VCaP (cell line): Measurements from ENCODE around the gene UBAC2.

ENCODE experiments used
- H3K27ac ChIP-seq: fragments of 450-650 bp; 2 replicates; pipeline ENCODE4 v1.5.1; 2017
- TF ChIP-seq, protein P1 (sequence below): fragments of 450-650 bp; conservative IDR thresholded peaks from 2 replicates; pipeline ENCODE4 v1.5.1; 2017; ENCODE audit warnings: mild to moderate bottlenecking, moderate library complexity

Gene UBAC2

DNA sequence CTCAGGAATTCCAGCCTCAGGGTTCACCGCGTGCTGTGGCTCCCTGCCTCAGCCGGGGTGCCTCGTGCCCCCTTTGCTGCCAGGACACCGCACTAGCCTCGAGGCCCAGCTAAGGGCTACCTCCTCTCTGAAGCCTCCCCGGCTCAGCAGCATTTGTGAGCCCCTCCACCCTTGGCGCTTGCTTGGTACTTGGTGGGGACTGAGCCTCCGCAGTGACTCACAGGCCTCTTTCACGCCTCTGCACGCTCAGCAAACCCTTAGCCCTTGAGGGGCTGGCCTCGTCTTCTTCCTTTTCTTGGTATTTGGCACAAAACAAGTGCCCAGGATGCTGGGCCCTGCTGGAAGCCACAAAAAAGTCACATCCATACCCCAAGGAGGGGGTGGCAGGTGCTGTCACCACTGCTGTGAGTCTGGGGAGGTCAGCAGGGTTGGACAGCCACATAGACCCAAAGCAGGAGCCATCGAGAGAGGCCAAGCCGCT lies 215.2 kb downstream of the UBAC2 start:
- TF ChIP-seq, protein P1, sequence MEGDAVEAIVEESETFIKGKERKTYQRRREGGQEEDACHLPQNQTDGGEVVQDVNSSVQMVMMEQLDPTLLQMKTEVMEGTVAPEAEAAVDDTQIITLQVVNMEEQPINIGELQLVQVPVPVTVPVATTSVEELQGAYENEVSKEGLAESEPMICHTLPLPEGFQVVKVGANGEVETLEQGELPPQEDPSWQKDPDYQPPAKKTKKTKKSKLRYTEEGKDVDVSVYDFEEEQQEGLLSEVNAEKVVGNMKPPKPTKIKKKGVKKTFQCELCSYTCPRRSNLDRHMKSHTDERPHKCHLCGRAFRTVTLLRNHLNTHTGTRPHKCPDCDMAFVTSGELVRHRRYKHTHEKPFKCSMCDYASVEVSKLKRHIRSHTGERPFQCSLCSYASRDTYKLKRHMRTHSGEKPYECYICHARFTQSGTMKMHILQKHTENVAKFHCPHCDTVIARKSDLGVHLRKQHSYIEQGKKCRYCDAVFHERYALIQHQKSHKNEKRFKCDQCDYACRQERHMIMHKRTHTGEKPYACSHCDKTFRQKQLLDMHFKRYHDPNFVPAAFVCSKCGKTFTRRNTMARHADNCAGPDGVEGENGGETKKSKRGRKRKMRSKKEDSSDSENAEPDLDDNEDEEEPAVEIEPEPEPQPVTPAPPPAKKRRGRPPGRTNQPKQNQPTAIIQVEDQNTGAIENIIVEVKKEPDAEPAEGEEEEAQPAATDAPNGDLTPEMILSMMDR: no peak
- no peak overlapping the region for H3K27ac ChIP-seq

DNA sequence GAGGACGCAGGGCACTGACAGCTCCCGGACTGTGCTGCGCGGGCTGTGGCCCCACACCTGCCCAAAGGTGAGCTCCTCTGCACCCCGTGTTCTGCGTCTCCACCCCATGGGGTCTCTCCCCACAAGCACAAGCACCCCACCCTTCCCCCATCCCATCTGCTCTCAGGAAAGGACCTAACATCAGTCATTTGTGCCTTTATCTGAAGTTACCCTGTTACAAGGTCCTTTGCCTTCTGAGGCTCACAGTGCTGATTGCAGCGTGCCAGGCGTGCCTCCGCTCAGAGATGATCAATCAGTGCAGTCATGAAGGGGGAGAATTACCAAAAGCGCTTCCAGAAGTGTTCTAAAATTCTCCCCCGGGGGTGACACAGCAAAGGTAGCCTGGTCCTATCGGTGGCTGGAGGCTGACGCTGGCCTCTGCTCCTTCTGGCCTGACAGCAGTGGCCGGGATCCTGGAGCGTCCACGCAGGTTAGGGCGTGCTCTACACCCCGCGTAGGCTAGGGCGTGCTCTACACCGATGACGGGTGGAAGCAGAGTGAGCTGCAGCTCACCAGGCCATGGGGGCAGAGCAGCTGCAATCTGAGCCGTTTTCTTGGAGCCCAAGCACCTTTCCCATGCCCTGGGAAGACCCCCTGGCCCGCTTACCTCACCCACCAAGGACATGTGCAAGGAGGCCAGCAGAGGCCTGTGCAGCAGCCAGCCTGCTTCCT lies 215.9 kb downstream of the UBAC2 start:
- H3K27ac ChIP-seq: no peak overlapping the region
- TF ChIP-seq, protein P1: no peak

DNA sequence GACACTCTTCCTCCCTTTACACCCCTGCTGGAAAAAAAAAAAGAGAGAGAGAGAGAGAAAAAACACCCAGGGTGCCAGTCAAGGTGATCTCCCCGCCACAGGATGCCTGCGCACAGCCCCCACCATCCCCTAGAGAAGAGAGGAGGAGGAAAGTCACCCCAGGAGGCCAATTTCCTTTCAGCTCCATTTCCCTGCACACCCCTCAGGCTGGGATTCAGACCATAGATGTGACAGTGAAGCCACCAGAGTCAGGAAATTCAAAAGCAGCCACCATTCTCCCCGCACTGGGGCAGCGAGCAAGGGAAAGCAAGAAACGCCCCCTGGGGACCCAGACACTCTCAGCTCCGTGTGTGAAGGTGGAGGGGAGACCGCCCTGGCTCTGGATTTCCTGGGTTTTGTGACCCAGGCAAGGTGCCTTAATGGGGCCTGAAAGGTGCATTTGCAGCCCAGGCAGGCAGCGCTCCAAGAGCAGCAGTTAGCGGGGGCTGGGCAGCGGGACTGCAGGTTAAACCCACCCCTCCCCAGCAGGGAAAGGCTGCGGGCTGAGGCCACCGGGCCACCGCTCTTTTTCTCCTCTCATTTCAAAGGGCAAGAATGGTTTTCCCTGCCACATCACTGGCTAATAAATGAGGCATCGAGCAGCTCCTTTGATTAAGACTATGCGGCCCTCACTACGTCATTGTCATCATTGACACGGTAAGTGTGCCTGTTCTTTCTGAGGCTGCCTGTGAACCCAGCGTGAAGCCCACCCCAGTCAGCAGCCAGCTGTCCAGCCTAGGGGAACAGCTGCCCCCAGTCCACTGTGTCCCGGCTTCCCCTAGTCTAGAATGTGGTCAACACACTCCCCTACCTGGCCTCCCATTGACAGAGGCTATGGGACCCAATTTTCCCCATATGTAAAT lies 216.8 kb downstream of the UBAC2 start:
- no peak overlapping the region for H3K27ac ChIP-seq
- TF ChIP-seq, protein P1: no peak

DNA sequence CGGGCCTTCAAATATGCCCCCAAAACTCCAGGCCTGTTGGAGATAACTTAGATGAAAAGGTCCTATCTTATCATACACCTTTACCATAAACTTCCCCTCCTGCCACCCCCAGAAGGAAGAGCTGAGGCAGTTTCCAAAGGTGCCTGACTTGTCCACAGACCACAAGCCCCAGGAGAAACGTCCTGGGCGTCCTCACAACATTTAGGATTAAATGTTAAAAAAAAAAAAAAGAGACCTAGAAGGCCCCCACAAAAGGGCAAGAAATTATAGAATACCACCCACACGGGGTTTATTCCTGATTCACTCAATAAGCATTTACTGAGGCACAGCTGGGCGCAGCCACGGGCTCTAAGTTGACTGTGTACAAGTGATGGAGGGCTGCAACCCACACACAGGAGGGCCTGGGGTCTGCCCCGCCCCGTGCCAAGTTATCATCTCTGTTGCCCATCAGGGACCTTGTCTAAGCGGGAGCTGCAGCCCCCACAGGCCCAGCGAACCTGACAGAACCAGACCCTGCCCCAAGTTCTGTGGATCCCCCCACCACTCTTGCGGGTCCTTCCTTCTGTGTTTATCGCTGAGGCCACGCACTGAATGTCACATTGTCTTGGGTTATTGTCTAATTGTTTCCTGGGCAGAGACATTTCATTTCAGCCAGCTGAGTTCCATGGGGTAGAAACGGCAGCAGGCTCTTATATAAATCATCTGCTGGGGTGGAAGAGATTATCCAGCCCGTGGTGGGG lies 217.6 kb downstream of the UBAC2 start:
- TF ChIP-seq, protein P1: no peak
- no peak overlapping the region for H3K27ac ChIP-seq

DNA sequence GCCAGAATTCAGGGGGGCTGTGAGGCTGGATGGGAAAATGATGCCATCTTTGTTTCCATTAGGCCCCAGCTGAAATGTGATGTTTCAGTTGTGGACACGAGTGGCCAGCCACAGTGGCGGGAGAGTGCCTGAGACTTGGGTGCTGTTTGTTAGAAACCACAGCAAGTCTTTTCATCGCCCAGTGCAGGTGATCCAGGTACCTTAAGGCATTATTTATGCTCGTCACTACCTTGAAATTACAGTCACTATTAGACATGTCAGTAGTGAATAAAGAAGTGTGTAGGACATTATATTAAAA lies 218.1 kb downstream of the UBAC2 start:
- H3K27ac ChIP-seq: no peak overlapping the region
- TF ChIP-seq, protein P1: no peak

DNA sequence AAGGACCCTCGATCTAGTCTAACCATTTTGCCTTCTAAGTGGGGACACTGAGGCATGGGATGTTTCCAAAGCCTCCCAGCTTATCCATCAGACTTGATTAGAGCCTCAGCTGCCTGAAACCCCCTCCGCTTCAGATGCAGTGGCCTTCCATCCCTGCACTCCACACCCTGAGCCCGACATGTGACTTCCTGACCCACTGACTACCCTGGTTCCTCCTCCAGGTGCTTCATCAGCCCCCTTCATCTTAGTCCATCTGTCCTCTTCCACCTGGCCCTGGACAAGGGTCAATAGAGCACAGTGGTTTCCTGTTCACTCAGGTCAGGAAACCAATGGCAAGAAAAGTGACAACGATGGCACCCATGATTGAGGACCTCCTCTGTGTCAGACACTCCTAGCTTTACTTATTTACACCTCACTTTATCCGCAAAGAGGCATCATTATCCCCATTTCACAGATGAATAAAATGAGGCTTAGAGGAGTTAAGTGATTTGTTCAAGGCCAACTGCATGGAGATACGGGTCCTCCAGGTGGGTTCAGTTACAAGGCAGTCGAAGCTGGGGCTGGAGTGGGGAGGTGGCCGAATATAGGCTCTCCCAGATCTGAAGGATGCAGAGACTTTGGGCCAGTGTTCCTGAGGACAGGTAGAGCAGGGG lies 219.1 kb downstream of the UBAC2 start:
- TF ChIP-seq, protein P1: no peak
- no peak overlapping the region for H3K27ac ChIP-seq

DNA sequence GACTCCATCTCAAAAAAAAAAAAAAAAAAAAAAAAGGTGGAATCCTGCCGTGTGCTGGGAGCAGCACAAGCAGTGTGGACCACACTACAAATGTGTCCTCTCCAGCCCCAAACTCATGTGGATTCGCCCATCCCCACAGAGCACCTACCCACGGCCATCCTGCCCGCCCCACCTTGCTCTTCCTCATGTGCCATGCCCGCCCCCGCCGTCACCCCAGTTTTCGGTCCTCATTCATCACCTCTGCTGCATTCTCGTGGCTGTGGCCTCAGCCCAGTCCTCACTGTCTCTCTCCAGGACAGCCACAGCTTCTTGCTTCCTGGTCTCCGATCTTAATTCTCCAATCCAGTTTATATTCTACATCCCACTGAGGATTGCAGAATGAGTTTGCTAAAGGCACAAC lies 220.6 kb downstream of the UBAC2 start:
- TF ChIP-seq, protein P1: no peak
- H3K27ac ChIP-seq: no peak overlapping the region
